CD4-positive, alpha-beta T cell treated with Interleukin-4 for 1 hour (primary cell): ENCODE data around the gene GRXCR2.
"Not testable (repeated sequence)": the region's sequence is repeated elsewhere in the genome, so short reads cannot be mapped to it uniquely, and the experiment has no call there.

Experiments
- DNase-seq, 2 donors: peaks; one replicate each; pipeline ENCODE4 v3.0.0-alpha.2; 2020 to 2022

Gene GRXCR2

GRCh38 chr5:145872914-145873313 lies at the start of gene GRXCR2:
Gene GRXCR2, minus strand, starts transcription at chr5:145873014. Its CDS starts 46 bp downstream, at chr5:145872968.
- no peak for DNase-seq

GRCh38 chr5:145922059-145922458 lies 49.2 kb upstream of the GRXCR2 start:
- DNase-seq = no peak

- DNase-seq = no peak
These were observed 48.4 kb upstream of the GRXCR2 start for GRCh38 chr5:145921211-145921610.

- DNase-seq = no peak
These were observed 47.9 kb upstream of the GRXCR2 start for GRCh38 chr5:145920542-145921210.

GRCh38 chr5:145919413-145919812 lies 46.6 kb upstream of the GRXCR2 start:
- no peak for DNase-seq

- no peak for DNase-seq
These were observed 45.6 kb upstream of the GRXCR2 start for GRCh38 chr5:145918397-145918796.

GRCh38 chr5:145917288-145917687 lies 44.5 kb upstream of the GRXCR2 start:
- DNase-seq = no peak

- DNase-seq = no peak
These were observed 43.3 kb upstream of the GRXCR2 start for GRCh38 chr5:145915970-145916638.

- no peak for DNase-seq
These were observed 40.9 kb upstream of the GRXCR2 start for GRCh38 chr5:145913701-145914100.

- DNase-seq = no peak
These were observed 39.8 kb upstream of the GRXCR2 start for GRCh38 chr5:145912594-145912993.

- DNase-seq = no peak
These were observed 39.2 kb upstream of the GRXCR2 start for GRCh38 chr5:145912019-145912418.

- DNase-seq = no peak
These were observed 38.4 kb upstream of the GRXCR2 start for GRCh38 chr5:145911164-145911563.

- DNase-seq = no peak
These were observed 35.6 kb upstream of the GRXCR2 start for GRCh38 chr5:145908206-145908960.

GRCh38 chr5:145906401-145906800 lies 33.6 kb upstream of the GRXCR2 start:
- no peak for DNase-seq

- no peak for DNase-seq
These were observed 31.9 kb upstream of the GRXCR2 start for GRCh38 chr5:145904743-145905142.

- DNase-seq = no peak
These were observed 31.1 kb upstream of the GRXCR2 start for GRCh38 chr5:145903867-145904266.

GRCh38 chr5:145903113-145903512 lies 30.3 kb upstream of the GRXCR2 start:
- no peak for DNase-seq

GRCh38 chr5:145902421-145902820 lies 29.6 kb upstream of the GRXCR2 start:
- DNase-seq = no peak

GRCh38 chr5:145898171-145898570 lies 25.4 kb upstream of the GRXCR2 start:
- DNase-seq = no peak

GRCh38 chr5:145891378-145891777 lies 18.6 kb upstream of the GRXCR2 start:
- not testable (repeated sequence) for DNase-seq

GRCh38 chr5:145889611-145890010 lies 16.8 kb upstream of the GRXCR2 start:
- no peak for DNase-seq

- DNase-seq = no peak
These were observed 15.3 kb upstream of the GRXCR2 start for GRCh38 chr5:145887976-145888574.

GRCh38 chr5:145887217-145887616 lies 14.4 kb upstream of the GRXCR2 start:
- DNase-seq = no peak

- DNase-seq = no peak
These were observed 2.0 kb upstream of the GRXCR2 start for GRCh38 chr5:145874765-145875164.
